Spleen (tissue), 7 donors: ENCODE results near the gene STARD9.

Experiments used
- POLR2A ChIP-seq, 3 donors: fragments of 450-650 bp; IDR thresholded peaks; one replicate each; pipeline ENCODE4 v1.5.1; 2017; ENCODE audit warnings: antibody characterized with exemption in 3 of 3, mild to moderate bottlenecking in 1 of 3
- TF ChIP-seq, protein P1 (sequence below), 11 experiments: fragments of 200-600 bp in 7 of 11; fragments of 450-650 bp in 4 of 11; sonication (generic) in 4 of 11; IDR thresholded peaks in 8 of 11; conservative IDR thresholded peaks in 3 of 11; 1 replicate in 7 of 11; 2 replicates in 4 of 11; pipeline versions ENCODE4 v1.4.0 to v1.8.0; 2016 to 2021; ENCODE audit warnings: antibody characterized with exemption in 11 of 11, inconsistent platforms in 4 of 11, mild to moderate bottlenecking in 1 of 11
- donor health status: DM: no; HTN: no; CAD: no; lungs with moderate emphysema.
- donor health status: DM: no; HTN: no; CAD: no.
- donor health status: DM: no; HTN: no; CAD: no.

DNA sequence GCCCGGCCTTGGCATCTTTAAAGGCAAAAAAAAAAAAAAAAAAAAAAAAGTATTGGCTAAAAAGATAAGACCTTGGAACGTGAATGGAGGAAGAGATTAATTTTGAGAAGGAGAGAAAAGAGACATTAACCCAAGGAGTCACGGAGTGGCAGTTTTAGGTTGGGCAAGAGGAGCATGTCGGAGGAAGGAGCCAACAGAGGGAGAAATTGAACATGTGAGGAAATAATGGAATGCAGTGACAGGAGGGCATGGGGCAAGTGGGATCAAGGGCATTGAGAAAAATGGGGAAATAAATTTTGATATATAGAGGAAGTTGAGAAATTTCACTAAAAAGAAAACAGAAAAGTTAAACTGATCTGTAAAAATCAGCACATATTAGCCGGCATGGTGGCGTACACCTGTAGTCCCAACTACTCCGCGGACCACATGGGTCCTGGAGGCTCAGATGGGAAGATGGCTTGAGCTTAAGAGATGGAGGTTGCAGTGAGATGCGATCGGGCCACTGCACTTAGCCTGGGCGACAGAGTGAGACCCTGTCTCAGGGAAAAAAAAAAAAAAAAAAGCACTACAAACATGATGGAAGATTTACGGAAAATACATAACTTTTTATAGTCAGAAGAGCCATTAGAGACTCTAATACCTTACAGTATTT, 25.5 kb upstream of the STARD9 start:
- no peak for TF ChIP-seq POLR2A (IDR thresholded peaks at IDR 0.05)
- TF ChIP-seq, protein P1, sequence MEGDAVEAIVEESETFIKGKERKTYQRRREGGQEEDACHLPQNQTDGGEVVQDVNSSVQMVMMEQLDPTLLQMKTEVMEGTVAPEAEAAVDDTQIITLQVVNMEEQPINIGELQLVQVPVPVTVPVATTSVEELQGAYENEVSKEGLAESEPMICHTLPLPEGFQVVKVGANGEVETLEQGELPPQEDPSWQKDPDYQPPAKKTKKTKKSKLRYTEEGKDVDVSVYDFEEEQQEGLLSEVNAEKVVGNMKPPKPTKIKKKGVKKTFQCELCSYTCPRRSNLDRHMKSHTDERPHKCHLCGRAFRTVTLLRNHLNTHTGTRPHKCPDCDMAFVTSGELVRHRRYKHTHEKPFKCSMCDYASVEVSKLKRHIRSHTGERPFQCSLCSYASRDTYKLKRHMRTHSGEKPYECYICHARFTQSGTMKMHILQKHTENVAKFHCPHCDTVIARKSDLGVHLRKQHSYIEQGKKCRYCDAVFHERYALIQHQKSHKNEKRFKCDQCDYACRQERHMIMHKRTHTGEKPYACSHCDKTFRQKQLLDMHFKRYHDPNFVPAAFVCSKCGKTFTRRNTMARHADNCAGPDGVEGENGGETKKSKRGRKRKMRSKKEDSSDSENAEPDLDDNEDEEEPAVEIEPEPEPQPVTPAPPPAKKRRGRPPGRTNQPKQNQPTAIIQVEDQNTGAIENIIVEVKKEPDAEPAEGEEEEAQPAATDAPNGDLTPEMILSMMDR (IDR thresholded peaks at IDR 0.05 in 8 of 11, conservative IDR thresholded peaks at IDR 0.05 in 3 of 11): no peak
